Colon (tissue), 2 donors: ENCODE data around the gene SMAD2.

Experiments
- FAIRE-seq: peaks from 2 replicates; lab custom pipeline; 2012; peaks lifted over from hg19 to GRCh38; lab: Jason Lieb, UNC
- donor health status: control.
- donor health status: control.

The SMAD2 gene

GRCh38 chr18:47931718-47932103, 1.3 kb upstream of the SMAD2 start:
- no peak for FAIRE-seq

- FAIRE-seq: no peak
Measured at GRCh38 chr18:47930931-47931717, 665 bp upstream of the SMAD2 start.

GRCh38 chr18:47929681-47930198, 719 bp downstream of the SMAD2 start:
- no peak for FAIRE-seq

DNA sequence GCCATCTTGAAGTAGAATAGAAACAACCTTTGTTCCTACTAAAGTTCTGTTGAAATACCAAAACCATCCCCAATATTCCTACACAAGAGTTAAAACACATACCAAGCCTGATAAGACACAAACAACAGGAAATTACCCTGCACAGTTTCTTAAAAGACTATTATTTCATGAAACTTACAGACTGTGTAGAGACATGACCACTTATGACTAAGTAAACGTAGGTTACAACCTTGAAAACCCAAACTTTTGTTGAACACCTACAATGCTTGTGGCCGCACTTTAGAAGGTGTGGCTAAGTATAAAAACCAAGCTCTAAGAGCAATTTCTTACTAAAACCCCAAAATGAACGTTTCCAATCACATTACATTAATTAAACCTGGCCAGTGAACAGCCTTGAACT, 2.0 kb downstream of the SMAD2 start:
- FAIRE-seq: no peak

GRCh38 chr18:47926101-47926850, 4.2 kb downstream of the SMAD2 start:
- FAIRE-seq: no peak

DNA sequence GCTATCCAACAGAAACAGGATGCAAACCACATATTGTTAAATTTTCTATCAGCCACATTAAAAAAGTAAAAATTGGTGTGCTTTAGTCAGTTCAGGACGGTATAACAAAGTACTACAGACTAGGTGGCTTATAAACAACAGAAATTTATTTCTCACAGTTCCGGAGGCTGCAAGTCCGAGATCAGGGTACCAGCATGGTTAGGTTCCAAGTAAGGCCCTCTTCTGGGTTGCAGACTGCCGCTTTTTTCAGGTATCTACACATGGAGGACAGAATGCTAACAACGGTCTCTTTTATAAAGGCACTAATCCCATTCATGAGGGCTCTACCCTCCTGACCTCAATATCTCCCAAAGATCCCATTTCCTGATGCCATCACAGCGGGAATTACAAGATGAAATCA, 10.5 kb downstream of the SMAD2 start:
- no peak for FAIRE-seq

DNA sequence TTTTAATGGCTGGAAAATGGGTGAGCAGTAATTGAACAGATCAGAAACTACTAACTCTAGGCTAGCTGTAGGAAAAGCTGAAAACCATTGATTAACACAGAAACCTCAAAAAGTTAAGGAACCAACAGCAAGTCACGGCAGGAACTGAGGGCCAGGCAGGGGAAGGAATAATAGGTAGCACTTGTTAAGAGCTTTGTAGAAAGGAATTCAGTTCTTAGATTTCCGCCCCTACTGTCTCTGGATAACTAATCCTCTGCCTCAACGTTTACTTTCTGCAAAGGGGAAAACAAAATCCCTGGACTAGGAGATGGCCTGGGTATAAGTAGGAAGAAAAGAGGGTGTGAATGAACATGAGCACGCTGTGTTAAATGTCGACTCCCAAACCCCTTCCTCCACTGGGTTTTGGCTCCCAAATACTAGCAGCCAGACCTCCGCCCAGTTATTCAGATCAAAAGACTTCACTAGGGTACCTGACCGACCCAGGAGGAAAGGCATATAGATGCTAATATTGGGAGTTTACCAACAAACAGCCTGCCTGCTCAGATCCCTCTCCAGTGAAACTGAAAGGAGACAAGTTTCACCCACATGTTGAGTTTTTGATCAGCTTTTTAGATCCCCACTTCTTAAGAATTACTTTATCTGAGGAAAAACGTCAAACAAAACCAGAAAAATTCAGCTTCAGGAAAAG, 12.4 kb downstream of the SMAD2 start:
- no peak for FAIRE-seq

DNA sequence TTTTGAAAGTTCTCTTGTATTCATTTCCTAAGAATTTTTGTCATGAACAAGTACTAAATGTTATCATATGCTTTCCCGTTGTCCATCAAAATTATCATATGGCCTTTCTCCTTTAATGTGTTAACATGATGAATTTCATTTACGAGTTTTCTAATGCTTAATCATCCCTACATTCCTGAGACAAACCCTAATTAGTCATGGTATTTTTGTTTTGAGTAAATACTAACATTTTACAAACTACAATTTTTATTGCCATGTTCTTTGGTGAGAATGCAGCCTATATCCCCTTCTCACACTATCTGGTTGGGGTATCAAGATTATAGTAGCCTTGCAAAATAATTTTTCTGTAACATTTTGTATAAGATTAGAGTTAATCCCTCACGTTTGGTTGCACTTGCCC, 14.5 kb downstream of the SMAD2 start:
- FAIRE-seq: no peak

DNA sequence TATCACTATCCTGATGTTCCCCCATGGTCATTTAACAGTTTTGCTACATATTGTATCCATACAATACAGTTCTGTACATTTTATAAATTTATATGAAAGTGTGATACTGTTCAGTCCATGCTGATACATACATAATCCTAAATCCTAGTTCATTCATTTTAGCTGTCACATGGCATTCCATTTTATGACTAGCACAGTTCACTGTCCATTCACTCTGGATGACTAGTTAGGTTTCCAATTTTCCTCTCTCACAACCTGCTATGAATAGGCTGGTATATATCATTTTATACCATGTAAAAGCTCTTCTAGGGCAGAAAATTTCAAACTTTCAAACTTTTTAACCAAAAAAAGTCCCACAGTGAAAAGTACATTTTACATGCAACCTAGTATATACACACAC, 15.2 kb downstream of the SMAD2 start:
- no peak for FAIRE-seq

GRCh38 chr18:47912794-47913585, 17.5 kb downstream of the SMAD2 start:
- FAIRE-seq: no peak

- no peak for FAIRE-seq
Measured at GRCh38 chr18:47912343-47912742, 18.1 kb downstream of the SMAD2 start.

- FAIRE-seq: no peak
Measured at GRCh38 chr18:47911877-47912276, 18.6 kb downstream of the SMAD2 start.

GRCh38 chr18:47909484-47909883, 21.0 kb downstream of the SMAD2 start:
- no peak for FAIRE-seq

DNA sequence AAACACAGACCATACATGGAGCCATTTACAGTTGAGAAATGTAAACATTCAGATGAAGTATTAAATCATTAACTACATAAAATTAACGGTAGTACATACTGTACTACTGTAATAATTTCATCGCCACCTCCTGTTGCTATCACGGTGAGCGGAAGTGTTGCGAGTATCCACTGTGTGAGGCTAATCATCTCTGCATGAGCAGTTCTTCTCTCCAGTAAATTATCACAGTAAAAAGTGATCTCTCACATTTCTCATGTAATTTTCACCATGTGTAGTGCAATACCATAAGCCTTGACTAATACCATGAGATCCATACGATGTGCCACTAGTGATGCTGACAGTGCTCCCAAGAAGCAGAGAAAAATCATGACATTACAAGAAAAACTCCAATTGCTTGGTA, 21.9 kb downstream of the SMAD2 start:
- no peak for FAIRE-seq

- no peak for FAIRE-seq
Measured at GRCh38 chr18:47906408-47906807, 24.1 kb downstream of the SMAD2 start.

DNA sequence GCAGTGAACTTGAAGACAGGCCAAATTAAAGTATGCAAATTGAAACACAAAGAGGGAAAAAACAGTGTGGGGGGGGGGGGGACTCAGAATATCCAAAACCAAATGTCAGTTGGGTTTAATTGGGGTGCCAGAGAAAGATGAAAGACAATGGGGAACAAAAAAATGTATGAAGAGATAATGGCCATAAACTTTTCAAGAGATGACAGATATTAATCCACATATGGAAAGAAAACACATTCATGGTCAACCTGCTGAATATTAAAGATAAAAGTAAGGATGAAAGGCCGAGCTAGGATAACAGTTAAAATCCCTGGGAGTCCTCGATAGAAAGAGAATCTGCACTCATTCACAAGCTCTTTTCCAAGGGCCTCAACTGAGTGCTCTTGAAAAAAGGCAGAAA, 26.6 kb downstream of the SMAD2 start:
- FAIRE-seq: no peak

- FAIRE-seq: no peak
Measured at GRCh38 chr18:47901624-47902362, 28.7 kb downstream of the SMAD2 start.

DNA sequence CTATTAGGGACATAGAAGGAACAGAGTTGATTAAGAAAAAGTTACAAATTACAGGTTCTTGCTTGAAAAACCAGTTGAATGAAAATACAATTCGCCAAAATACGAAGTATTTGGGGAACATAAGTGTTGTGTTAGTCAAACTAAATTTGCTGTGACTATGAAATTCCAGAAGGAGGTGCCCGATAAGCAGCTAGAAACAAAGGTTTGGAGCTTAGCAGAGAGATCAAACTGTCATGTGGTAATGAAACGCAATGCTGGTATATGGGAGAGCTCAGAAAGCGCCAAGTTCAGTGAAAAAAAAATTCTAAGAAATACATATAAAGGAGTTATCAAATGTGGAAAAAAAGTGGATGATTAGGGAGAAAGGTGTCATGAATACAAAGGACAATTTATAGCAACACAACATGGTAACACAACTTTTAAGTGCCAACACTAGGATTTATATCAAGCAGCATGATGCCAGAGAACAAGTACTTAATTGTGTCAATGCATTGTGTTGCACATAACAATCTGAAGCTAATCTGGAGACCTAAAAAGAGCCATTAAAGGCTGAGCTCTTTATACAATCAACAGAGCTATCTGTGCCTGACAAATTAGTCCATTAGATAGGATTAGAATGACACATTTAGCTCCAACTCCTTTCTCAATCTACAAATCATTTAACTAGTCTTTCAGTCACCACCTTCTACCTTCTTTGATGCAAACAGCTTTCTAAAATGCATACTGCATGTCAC, 31.2 kb downstream of the SMAD2 start:
- FAIRE-seq: no peak

- no peak for FAIRE-seq
Measured at GRCh38 chr18:47898696-47899095, 31.8 kb downstream of the SMAD2 start.

GRCh38 chr18:47898055-47898454, 32.4 kb downstream of the SMAD2 start:
- no peak for FAIRE-seq
